ENCODE results near the gene ZNF213.
"Not testable (repeated sequence)": the region's sequence is repeated elsewhere in the genome, so short reads cannot be mapped to it uniquely, and the experiment has no call there.

ZNF213 gene

DNA sequence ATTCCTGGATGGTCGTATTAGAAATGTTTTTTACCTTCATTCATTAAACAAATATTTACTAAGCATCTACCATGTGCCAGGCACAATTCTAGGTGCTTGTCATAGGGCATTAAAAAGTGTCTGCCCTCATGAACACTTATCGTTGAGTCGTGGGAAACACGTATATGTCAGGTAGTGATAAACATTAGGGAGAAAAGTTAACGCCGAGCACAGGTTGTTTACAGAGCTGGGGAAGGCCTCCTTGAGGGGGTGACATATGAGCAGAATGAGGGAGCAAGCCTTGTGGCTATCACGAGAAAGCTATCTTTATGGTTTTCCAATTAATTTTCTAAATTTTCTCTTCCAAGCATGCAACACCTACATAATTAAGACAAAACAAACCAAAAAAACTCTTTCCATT lies 985 bp upstream of the ZNF213 start:
- DNase-seq: peak; percentile 45

DNA sequence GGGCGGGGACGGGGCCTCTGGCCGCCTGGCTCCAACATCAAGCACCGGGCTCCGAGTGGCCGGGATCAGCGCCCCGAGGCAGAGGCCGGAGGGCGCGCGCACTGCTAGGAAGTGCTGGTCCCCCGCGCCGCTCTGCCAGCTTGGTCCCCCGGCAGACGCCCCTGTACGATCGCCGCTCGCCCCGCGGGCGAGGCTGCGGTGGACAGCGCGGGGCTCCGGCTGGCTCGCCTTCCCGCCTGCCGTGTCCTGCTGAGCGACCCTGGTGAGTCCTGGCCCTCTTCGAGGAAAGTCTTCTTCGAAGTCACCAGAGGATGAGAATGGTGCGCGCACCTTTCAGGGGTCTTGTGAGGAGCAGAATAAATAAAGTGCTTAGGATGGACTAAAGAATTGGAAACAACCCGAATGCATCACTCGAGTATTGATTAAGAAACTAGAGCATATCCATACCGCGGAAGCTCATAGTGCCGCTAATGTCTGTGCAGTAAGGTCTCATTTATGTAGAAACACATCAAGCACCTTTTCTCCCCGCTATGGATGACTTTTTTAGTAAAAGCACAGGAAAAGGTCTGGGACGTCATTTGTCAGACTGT lies 392 bp downstream of the ZNF213 start:
- peak; percentile 55 for DNase-seq

DNA sequence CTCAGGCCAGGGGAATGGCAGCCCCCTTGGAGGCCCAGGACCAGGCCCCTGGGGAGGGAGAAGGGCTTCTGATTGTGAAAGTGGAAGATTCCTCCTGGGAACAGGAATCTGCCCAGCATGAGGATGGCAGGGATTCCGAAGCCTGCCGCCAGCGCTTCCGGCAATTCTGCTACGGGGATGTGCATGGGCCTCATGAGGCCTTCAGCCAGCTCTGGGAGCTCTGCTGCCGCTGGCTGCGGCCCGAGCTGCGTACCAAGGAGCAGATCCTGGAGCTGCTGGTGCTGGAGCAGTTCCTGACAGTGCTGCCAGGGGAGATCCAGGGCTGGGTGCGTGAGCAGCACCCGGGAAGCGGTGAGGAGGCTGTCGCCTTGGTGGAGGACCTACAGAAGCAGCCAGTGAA lies 2.4 kb downstream of the ZNF213 start:
- DNase-seq: no peak

DNA sequence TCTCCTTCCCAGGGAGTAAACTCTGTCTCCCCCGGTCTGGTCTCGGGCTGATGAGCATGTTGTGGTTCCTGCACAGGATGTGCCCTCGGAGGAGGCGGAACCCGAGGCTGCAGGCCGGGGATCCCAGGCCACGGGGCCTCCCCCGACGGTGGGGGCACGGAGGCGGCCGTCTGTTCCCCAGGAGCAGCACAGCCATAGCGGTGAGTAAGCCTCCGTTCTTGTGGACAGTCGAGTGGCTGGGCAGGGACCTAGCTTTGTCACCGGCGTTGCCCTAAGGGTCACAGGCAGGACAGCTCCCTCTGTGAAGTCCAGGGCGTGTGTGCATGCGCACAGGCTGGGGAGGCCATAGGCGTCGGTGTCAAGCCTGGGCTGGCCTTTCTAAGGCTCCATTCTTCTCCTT lies 3.5 kb downstream of the ZNF213 start:
- no peak for DNase-seq

DNA sequence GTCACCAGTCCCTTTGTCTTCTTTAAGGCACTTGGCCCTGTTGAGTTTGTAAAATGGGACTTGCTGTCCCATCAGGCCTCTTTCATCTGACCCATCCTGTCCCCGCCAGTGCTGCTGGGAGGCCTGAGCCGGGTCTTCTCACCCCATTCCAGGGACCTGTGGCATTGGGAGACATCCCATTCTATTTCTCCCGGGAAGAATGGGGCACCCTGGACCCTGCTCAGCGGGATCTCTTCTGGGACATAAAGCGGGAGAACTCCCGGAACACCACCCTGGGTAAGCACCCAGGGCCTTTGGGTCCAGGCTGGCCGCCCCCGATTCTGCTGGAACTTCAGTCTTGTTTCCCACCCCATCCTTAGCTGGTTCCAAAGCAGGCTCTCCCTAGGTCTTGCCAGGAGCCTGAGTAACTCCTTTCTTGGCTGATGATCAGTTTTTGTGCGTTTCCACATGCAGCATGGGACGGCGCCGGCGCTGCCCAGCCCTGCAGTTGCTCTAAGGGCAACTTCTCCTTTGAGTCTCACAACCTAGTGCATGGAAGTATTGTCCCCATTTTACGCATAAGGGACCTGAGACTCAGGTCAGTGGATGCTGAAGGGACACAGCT lies 4.1 kb downstream of the ZNF213 start:
- no peak for DNase-seq

DNA sequence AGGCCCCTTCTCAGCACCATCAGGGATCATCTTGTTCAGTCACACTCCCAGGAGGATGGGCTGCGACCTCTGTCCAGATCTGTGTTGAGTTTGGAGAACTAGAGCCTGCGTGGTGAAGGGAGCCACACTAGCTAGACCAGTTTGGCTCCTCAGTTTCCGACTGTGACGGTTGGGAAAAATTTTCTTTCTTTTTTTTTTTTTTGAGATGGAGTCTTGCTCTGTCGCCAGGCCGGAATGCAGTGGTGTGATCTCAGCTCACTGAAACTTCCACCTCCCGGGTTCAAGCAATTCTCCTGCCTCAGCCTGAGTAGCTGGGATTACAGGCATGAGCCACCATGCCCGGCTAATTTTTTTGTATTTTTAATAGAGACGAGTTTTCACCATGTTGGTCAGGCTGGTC lies 4.7 kb downstream of the ZNF213 start:
- not testable (repeated sequence) for DNase-seq

DNA sequence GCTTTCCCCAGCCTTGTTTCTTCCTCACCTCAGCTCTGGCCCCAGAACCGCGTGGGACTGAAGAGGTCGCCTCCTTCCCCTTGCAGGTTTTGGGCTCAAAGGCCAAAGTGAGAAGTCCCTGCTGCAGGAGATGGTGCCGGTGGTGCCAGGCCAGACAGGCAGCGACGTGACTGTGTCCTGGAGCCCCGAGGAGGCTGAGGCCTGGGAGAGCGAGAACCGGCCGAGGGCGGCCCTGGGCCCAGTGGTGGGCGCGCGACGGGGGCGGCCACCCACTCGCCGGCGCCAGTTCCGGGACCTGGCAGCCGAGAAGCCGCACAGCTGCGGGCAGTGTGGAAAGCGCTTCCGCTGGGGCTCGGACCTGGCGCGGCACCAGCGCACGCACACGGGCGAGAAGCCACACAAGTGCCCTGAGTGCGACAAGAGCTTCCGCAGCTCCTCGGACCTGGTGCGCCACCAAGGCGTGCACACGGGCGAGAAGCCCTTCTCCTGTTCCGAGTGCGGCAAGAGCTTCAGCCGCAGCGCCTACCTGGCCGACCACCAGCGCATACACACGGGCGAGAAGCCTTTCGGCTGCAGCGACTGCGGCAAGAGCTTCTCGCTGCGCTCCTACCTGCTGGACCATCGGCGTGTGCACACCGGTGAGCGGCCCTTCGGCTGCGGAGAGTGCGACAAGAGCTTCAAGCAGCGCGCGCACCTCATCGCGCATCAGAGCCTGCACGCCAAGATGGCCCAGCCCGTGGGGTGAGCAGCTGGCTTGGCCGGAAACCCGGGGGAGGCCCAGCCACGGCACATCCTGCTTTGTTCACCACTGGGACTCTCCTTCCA lies 6.0 kb downstream of the ZNF213 start:
- no peak for DNase-seq

DNA sequence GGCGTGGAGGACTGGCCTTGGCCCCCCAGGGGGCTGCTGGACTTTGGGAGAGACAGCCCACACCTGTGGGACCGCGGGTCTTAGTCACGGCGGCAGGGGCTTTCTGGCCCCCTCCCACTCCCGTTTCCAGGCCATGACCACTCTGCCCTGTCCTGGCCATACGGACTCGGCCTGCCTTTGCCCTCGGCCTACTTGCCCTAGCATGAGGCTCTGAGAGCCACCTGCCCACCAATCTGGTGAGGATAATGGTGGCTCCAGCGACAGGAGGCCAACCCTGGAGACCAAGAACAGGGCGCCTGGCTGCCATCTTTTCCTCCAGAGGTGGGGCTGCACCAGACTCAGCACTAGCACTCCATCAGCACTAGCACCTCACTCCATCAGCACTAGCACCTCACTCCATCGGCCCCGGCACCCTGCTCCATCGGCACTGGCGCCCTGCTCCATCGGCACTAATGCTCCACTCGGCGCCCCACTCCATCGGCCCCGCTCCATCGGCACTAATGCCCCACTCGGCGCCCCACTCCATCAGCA lies 7.0 kb downstream of the ZNF213 start:
- no peak for DNase-seq

DNA sequence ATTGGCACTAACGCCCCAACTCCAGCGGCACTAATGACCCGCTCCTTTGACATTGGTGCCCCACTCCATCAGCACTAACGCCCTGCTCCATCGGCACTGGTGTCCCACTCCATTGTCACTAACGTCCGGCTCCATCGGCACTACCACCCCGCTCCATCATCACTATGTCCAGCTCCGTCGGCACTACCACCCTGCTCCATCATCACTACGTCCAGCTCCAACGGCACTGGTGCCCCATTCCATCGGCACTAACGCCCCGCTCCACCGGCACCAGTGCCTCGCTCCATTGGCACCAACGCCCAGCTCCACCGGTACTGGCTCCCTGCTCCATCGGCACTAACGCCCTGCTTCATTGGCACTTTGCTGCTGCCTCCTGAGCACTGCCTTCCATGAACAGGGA lies 7.5 kb downstream of the ZNF213 start:
- no peak for DNase-seq

DNA sequence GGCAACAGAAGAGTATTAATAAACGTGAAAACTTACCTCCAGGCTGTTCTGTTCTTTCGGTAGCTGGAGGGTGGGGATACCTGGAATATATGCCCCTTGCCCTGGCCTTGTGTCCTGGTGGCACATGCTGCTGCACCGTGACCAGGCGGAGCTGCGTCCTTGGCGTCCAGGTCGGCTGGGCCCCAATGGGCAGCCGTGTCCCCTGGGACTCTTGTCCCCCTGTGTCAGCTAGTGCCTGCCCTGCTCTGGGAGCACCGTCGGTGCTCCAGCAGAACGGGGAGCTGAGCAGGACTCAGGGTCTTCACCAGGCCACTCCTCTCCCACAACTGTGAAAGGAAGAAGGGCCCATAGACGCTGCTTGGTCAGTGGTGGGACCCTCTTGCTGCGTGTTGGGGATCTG lies 7.9 kb downstream of the ZNF213 start:
- DNase-seq: no peak

DNA sequence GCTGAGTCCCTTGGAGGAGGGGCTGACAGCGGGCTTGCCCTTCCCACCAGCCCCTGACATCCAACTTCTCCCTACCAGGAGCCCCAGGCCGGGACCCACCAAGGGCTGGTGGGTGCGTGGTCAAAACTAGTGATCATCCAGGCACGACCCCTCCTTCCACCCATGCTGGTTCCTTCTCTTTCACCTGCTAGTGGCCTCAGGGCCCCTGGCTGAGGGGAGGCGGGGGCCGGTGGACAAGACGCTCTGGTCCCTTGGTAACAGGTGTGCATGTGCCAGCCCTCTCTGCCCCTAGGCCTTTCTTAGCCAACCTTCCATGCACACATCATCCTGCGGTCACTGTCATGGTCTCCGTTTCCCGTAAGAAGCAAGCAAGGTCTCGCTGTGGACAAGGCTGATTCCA lies 8.4 kb downstream of the ZNF213 start:
- no peak for DNase-seq

DNA sequence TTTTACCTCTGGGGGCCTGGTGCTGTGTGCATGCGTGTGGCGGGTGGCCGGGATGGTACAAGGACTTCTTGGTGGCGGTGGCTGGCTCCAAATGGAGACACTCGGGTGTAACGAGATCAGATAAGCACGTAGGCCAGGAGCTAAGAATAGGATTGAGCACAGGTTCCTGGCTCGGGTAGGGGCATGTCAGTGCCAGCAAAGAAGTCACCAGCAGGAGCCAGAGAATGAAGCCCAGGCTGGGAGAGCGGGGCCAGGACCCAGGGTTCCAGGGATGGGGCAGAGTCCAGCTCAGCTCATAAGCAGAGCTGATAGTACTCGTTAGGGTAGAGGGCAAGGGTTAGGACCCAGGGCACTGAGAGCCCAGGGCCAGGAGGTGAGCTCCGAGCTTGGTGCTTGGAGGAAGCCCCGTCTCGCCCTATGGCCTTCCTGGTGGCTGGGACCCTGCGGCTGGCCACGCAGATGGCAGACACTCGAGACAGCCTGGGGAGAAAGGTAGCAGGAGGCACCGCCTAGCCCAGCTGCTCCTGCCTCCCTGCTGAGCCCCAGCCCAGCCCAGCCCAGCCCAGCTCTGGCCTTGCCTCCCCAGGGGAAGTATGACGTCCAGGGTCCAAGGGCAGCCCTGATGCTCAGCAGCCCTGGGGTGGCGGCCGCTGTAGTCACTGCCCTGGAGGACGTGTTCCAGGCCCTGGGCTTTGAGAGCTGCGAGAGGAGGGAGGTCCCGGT lies 8.9 kb downstream of the ZNF213 start:
- DNase-seq: no peak

DNA sequence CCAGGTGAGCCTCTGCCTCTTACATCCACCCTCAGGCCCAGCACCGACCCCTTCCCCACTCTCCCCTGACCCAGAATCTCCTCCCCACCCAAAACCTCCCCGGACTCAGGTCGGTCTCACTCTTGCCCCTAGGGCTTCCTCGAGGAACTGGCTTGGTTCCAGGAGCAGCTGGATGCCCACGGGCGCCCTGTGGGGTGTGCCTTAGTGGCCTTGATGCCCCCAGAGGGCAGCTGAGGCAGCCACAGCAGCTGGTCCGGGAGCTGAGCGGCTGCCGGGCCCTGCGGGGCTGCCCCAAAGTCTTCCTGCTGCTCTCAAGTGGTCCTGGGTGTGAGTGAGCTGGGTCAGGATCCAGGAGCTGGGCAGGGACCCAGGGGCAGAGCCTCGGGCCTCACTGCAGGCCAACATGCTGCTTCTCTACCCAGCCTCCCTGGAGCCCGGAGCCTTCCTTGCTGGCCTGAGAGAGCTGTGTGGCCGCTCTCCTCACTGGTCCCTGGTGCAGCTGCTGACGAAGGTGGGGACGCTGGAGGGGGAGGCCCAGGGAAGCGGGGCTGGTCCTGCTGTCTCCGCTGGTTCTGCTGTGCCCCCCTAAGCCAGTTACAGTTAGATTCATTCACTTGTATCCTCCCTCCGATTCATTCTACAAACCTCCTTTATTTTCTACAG lies 9.6 kb downstream of the ZNF213 start:
- no peak for DNase-seq

DNA sequence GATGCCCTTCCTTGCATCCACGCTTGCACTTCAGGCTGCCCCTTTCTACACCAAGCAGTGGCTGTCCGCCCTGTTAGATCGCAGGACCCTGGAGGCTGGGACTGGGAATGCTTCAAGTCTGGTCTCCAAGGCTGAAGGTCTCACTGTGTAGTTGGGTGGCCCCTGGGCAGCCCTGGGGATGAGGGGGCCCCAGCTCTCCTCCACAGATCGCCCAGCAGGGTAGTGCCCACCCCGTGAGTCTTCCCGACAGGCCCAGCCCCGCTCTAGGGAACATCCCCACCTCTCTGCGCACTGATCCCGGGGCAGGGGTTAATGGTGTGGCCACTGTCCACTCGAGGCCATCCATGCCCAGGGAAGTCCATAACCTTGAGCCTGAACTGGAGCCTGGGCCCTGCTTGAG lies 10.3 kb downstream of the ZNF213 start:
- no peak for DNase-seq

DNA sequence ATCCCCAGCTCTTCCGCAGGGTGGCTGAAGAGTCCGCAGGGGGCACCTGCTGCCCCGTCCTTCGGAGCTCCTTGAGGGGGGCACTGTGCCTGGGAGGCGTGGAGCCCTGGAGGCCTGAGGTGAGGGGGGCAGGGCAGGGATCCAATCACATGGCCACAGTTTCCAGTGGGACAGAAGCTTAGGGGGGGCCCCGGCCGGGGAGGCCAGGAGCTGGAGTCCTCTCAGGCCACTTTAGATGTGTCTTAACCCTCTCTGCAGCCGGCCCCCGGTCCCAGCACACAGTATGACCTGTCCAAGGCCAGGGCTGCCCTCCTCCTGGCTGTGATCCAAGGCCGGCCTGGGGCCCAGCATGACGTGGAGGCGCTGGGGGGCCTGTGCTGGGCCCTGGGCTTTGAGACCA lies 10.8 kb downstream of the ZNF213 start:
- no peak for DNase-seq

DNA sequence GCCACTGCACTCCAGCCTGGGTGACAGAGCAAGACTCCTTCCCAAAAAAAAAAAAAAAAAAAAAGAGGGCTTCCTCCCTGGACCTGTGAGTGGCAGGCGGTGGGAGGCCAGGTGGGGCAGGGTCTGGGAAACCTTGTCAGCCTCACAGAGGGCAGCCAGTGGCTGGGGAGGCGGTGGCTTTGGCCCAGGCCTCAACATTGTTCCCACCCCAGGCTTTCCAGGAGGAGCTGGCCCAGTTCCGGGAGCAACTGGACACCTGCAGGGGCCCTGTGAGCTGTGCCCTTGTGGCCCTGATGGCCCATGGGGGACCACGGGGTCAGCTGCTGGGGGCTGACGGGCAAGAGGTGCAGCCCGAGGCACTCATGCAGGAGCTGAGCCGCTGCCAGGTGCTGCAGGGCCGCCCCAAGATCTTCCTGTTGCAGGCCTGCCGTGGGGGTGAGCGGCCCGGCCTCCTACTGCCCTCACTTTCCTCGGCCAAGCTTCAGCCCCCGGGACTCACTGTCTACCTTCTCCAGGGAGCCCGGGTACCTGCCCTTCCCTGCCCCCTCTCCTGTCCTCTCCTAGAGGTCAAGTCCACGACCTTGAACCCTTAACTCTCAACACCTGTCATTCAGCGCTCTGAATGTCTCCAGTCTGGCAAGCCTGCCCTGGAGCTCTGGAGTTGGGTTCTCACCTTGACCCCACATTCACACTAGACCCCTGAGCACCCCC lies 12.4 kb downstream of the ZNF213 start:
- no peak for DNase-seq

DNA sequence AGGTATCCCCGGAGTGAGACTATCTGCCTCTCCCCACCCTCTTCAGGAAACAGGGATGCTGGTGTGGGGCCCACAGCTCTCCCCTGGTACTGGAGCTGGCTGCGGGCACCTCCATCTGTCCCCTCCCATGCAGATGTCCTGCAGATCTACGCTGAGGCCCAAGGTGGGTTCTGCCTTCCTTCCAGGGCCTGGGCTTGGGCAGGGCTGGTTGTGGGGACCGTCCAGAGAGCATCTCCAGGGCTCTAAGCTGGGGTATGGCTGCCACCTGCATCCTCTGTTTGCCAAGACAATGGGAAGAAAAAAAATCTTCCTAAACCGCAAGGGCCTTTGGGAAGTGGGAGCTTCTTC lies 12.9 kb downstream of the ZNF213 start:
- DNase-seq: no peak

DNA sequence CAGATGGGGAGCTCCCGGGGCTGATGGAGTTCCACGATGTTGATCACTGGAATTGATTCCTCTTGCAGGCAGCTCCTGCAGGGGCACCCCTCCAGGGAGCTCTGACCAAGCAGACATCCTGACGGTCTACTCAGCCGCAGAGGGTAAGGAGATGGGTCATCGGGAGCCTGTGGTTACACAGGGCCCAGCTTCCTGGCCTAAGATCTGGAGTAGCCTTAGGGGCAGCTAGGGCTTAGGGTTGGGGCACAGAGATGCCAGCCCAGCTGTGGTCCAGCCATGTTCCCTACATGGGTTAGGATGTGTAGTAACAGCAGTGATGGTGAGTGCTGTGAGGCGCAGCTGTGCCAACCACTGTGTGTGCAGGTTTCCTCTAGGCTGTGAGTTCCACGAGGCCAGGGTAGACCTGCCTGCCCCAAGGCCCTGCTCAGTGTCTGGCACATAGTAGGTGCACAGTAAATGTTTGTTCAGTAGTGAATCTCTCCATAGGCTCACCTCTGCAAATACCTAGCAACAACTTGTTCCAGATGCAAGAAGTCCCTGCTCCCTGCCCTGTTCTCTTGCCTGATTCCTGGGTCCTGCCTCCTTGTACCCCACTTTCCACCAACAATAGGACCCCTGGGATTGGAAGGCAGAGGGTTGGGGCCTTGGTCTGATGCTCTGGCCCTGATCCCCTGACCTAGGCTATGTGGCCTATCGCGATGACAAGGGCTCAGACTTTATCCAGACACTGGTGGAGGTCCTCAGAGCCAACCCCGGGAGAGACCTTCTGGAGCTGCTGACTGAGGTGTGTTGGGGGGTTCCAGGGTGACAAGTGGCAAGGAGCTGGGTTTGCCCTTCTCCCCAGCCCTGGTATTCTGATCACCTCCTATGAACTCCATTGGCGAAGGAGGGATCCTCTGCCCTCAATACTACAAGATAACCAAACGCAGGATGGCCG lies 13.7 kb downstream of the ZNF213 start:
- no peak for DNase-seq

DNA sequence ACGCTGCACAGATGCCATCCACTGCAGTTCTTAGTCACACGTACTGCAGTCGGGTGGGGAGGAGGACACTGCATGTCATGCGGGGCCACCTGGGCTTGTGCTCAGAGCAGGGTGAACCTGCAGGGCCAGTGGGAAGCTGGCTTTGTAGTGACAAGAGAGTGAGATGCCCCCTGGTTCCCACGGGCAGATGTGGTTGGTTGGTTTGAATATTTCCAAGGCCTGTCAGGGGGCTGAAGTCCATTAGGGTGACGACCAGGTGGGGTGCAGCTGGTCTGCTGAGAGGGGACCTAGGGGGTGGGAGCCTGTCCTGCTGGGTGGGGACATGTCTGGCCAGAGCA lies 14.3 kb downstream of the ZNF213 start:
- DNase-seq: no peak

DNA sequence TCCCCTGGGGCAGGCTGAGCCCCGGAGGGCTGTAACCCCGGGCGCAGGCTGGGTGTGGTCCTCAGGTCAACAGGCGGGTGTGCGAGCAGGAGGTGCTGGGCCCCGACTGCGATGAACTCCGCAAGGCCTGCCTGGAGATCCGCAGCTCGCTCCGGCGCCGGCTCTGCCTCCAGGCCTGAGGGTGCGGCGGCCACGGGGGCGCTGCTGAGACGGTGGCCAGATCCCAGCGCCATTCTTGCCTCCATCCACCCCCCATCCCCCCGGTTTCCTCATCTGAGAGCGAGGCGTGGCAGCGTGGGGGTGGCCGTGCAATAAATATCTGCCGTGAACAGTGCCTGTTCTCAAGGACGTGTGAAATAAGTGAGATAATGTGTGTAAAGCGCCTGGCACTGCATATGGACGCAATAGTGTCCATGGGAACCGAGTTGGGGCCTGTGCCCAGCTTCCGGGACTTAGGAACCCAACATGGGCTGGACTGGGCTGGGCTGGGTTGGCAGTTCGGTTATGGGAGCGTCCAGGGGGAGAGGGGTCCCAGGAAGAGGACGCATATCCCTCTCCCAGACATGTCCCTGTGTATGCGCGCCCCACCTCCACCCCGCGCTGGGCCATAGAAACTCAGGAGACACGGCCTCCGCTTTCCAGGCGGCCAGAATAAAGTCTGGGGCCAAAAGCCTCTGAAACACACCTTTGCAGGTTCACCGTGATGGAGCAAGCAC lies 15.0 kb downstream of the ZNF213 start:
- peak; percentile 81 for DNase-seq

All from DMS53 (cell line).